T-helper 17 cell (primary cell): Measurements from ENCODE around the gene NOP53. TPM values are rescaled to one million over a fixed set of nuclear protein-coding genes. Genes with fewer than 3 reads are reported as not detected.
"Not testable (repeated sequence)": the region's sequence is repeated elsewhere in the genome, so short reads cannot be mapped to it uniquely, and the experiment has no call there.

ENCODE experiments used
- ATAC-seq: fragments of 150-1000 bp; cut with Tn5 transposase; 2 replicates; pipeline ENCODE4 v1.10.0; 2021; ENCODE audit warnings: mild to moderate bottlenecking, moderate library complexity
- DNase-seq, 3 donors: peaks; one replicate each; pipeline versions ENCODE4 v3.0.0 to v3.0.0-alpha.2; 2020 to 2021
- H3K9me3 ChIP-seq: one replicate; pipeline ENCODE4 v1.7.0; 2013; ENCODE audit warnings: low read length, mild to moderate bottlenecking; ENCODE audit not compliant: control insufficient read depth, poor library complexity, severe bottlenecking
- H3K27ac Mint-ChIP-seq: one replicate; pipeline ENCODE4 v1.8.0; 2022; ENCODE audit warnings: mild to moderate bottlenecking, moderate library complexity, mixed read lengths
- H3K27me3 Mint-ChIP-seq: one replicate; pipeline ENCODE4 v1.8.0; 2022; ENCODE audit warnings: mixed read lengths
- H3K36me3 Mint-ChIP-seq: one replicate; pipeline ENCODE4 v1.8.0; 2022; ENCODE audit warnings: low read depth, mixed read lengths
- H3K4me1 Mint-ChIP-seq: one replicate; pipeline ENCODE4 v1.8.0; 2022; ENCODE audit warnings: mild to moderate bottlenecking, mixed read lengths
- H3K4me3 Mint-ChIP-seq: one replicate; pipeline ENCODE4 v1.8.0; 2022; ENCODE audit warnings: mild to moderate bottlenecking, moderate library complexity, mixed read lengths
- total RNA-seq, 4 donors: library from RNA in 2 of 4; stranded (reverse) in 2 of 4; gene quantifications; one replicate each; pipeline ENCODE4 v1.2.3 and lab custom pipeline; 2022 to 2026

NOP53 gene
- total RNA-seq, 2 donors from 2014 or later, result 742 to 873 TPM

GRCh38 chr19:47801270-47801669 is 55.9 kb downstream of the NOP53 start:
- H3K9me3 ChIP-seq, result no peaks in the 10 kb centered on the region
- H3K27ac Mint-ChIP-seq, result no peak overlapping the region
- peaks cover 22% of the 10 kb centered on the region for H3K27me3 Mint-ChIP-seq
- H3K36me3 Mint-ChIP-seq, result peaks cover 4% of the 10 kb centered on the region
- ATAC-seq (no peak), DNase-seq (no peak)
- no peaks in the 10 kb centered on the region for H3K4me1 Mint-ChIP-seq
- H3K4me3 Mint-ChIP-seq, result no peak overlapping the region

- Mint-ChIP-seq H3K4me3 (no peak overlapping the region), H3K36me3 (peaks cover 4% of the 10 kb centered on the region)
- no peak for DNase-seq
These were observed 57.2 kb downstream of the NOP53 start for GRCh38 chr19:47802521-47803043.

DNA sequence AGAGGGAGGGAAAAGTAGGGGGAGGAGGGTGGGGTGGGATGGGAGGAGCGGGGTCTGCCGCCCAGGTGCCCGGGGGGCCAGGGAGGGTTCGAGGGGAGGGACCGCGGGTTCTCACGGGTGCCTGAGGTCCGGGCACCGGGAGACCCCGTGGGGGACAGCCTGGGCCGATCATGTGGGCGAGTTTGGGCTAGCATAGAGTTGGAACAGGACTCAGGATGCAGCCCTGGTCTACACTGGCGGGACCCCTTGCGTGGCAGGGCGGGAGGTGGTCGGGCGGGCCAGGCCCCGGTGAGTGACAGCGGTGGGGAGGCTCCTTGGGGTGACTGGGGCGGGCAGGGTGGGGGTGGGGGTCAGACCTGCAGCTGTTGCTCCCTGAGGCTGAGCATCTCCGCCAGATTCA is 57.8 kb downstream of the NOP53 start:
- not testable (repeated sequence) for H3K36me3 Mint-ChIP-seq, H3K4me1 Mint-ChIP-seq, ATAC-seq, DNase-seq, H3K9me3 ChIP-seq, H3K4me3 Mint-ChIP-seq, H3K27ac Mint-ChIP-seq
- peaks cover 17% of the 10 kb centered on the region for H3K27me3 Mint-ChIP-seq

More at GRCh38 chr19:47802521-47803043, 57.2 kb downstream of the NOP53 start:
- Mint-ChIP-seq H3K27ac (peak overlapping the region; percentile 70), H3K27me3 (peaks cover 22% of the 10 kb centered on the region), H3K4me1 (no peaks in the 10 kb centered on the region)
- H3K9me3 ChIP-seq, result no peaks in the 10 kb centered on the region
- ATAC-seq, result no peak

DNA sequence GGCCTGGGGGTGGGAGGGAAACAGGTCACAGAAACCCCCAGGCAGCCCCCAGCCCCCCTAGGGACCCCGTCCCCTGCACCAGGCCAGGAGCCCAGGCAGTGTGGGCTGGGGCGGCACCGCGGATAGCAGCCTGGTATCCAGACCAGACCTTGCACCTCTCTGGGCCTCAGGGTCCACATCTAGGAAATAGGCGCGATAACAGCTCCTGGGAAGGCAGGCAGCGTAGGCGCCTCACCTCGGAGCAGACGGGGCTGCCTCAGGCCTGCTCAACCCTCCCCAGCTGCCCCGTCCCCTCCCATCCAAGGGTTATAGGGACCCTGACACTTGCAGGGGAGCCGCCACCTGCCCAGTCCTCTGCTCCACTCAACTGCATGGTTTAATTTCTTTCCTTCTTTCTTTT is 58.3 kb downstream of the NOP53 start:
- H3K36me3 Mint-ChIP-seq, H3K4me1 Mint-ChIP-seq, DNase-seq, H3K27ac Mint-ChIP-seq, ATAC-seq, H3K4me3 Mint-ChIP-seq, H3K9me3 ChIP-seq: not testable (repeated sequence)
- H3K27me3 Mint-ChIP-seq, result peaks cover 12% of the 10 kb centered on the region

GRCh38 chr19:47804451-47804850 is 59.1 kb downstream of the NOP53 start, which contains the start of gene TPRX1:
TSS of gene TPRX1 (minus strand) at chr19:47804551. CDS start at chr19:47804539, 12 bp downstream.
- ATAC-seq, H3K27ac Mint-ChIP-seq, H3K9me3 ChIP-seq, H3K27me3 Mint-ChIP-seq, H3K36me3 Mint-ChIP-seq, H3K4me3 Mint-ChIP-seq, H3K4me1 Mint-ChIP-seq, DNase-seq: not testable (repeated sequence)

GRCh38 chr19:47805313-47805712 is 60.0 kb downstream of the NOP53 start:
- no peaks in the 10 kb centered on the region for H3K4me1 Mint-ChIP-seq
- H3K27me3 Mint-ChIP-seq, result peaks cover 6% of the 10 kb centered on the region
- no peaks in the 10 kb centered on the region for H3K9me3 ChIP-seq
- DNase-seq, result no peak
- no peak overlapping the region for H3K4me3 Mint-ChIP-seq
- H3K27ac Mint-ChIP-seq, result no peak overlapping the region
- no peaks in the 10 kb centered on the region for H3K36me3 Mint-ChIP-seq
- no peak for ATAC-seq

- Mint-ChIP-seq H3K4me3 (no peak overlapping the region), H3K36me3 (peaks cover 2% of the 10 kb centered on the region), H3K27ac (no peak overlapping the region), H3K27me3 (peaks cover 6% of the 10 kb centered on the region), H3K4me1 (no peaks in the 10 kb centered on the region)
- ATAC-seq (no peak), DNase-seq (no peak)
- no peaks in the 10 kb centered on the region for H3K9me3 ChIP-seq
These were observed 61.1 kb downstream of the NOP53 start for GRCh38 chr19:47806435-47806834.

Other genes starting within 250 kb of the NOP53 start
- 100 to 1,000 TPM; 124 to 133 TPM for gene NAPA, start 230.5 kb upstream of the NOP53 start, total RNA-seq
- under 1 TPM; 0.65 to 0.99 TPM for gene ZNF541, start 172.4 kb upstream of the NOP53 start, total RNA-seq
- 10 to 100 TPM; 32.1 to 34.8 TPM for gene BICRA, start 136.4 kb upstream of the NOP53 start, total RNA-seq
- under 1 TPM in 1 of 2 donors, not detected in 1; 0.70 TPM for gene EHD2, start 32.1 kb upstream of the NOP53 start, total RNA-seq
- gene SELENOW, start 33.2 kb downstream of the NOP53 start, total RNA-seq, result 100 to 1,000 TPM in 1 of 2 donors, 10 to 100 TPM in 1; 89.5 to 101 TPM
- gene TPRX1, start 59.0 kb downstream of the NOP53 start, total RNA-seq, result not detected
- not detected for gene CRX, start 76.4 kb downstream of the NOP53 start, total RNA-seq
- gene TPRX2, start 113.7 kb downstream of the NOP53 start, total RNA-seq, result not detected
- gene SULT2A1, start 140.8 kb downstream of the NOP53 start, total RNA-seq, result not detected
- gene BSPH1, start 246.6 kb downstream of the NOP53 start, total RNA-seq, result not detected
- not detected for gene ELSPBP1, start 249.1 kb downstream of the NOP53 start, total RNA-seq